ENCODE measurements around the gene CIBAR2. TPM values are rescaled to one million over a fixed set of nuclear protein-coding genes. Genes with fewer than 3 reads are reported as not detected.

CIBAR2 gene
- total RNA-seq, 6 experiments from 2014 or later, result not detected

GRCh38 chr16:85138825-85139627, 26.8 kb upstream of the CIBAR2 start:
- 0 out of 2 replicates have a peak overlapping the region, but pooled peaks have one; percentile 56 for H3K27ac Mint-ChIP-seq
- no peak for DNase-seq
- peaks cover 5% of the 10 kb centered on the region for H3K27me3 Mint-ChIP-seq (ENCODE audit: insufficient read depth)
- peaks cover 56% of the 10 kb centered on the region for H3K4me1 Mint-ChIP-seq (ENCODE audit: low read depth)
- no peaks in the 10 kb centered on the region for H3K36me3 Mint-ChIP-seq (ENCODE audit: low read depth)
- TF ChIP-seq CTCF (IDR thresholded peaks at IDR 0.05), result no peak
- no peaks in the 10 kb centered on the region for H3K9me3 Mint-ChIP-seq
- no peak overlapping the region for H3K4me3 Mint-ChIP-seq

GRCh38 chr16:85138073-85138824, 26.0 kb upstream of the CIBAR2 start:
- Mint-ChIP-seq H3K27ac (peak overlapping the region; percentile 64), H3K4me3 (peak overlapping the region; percentile 71)

GRCh38 chr16:85137323-85138072, 25.2 kb upstream of the CIBAR2 start:
- no peaks in the 10 kb centered on the region for H3K36me3 Mint-ChIP-seq (ENCODE audit: low read depth)
- H3K27me3 Mint-ChIP-seq (ENCODE audit: insufficient read depth), result peaks cover 5% of the 10 kb centered on the region
- peak overlapping the region; percentile 71 for H3K4me3 Mint-ChIP-seq
- H3K4me1 Mint-ChIP-seq (ENCODE audit: low read depth), result peaks cover 54% of the 10 kb centered on the region
- no peaks in the 10 kb centered on the region for H3K9me3 Mint-ChIP-seq
- peak; percentile 82 for DNase-seq
- no peak for TF ChIP-seq CTCF (IDR thresholded peaks at IDR 0.05)
- peak overlapping the region; percentile 64 for H3K27ac Mint-ChIP-seq

More at GRCh38 chr16:85138073-85138824, 26.0 kb upstream of the CIBAR2 start:
- Mint-ChIP-seq H3K4me1 (ENCODE audit: low read depth) (peaks cover 52% of the 10 kb centered on the region), H3K36me3 (ENCODE audit: low read depth) (no peaks in the 10 kb centered on the region), H3K9me3 (no peaks in the 10 kb centered on the region), H3K27me3 (ENCODE audit: insufficient read depth) (peaks cover 5% of the 10 kb centered on the region)
- TF ChIP-seq CTCF (IDR thresholded peaks at IDR 0.05), result no peak
- no peak for DNase-seq

- DNase-seq, result no peak
- peaks cover 57% of the 10 kb centered on the region for H3K4me1 Mint-ChIP-seq (ENCODE audit: low read depth)
- peak overlapping the region; percentile 34 for H3K4me3 Mint-ChIP-seq
- no peaks in the 10 kb centered on the region for H3K9me3 Mint-ChIP-seq
- H3K27ac Mint-ChIP-seq, result no peak overlapping the region; the same call in 1 of the 2 replicates
- H3K36me3 Mint-ChIP-seq (ENCODE audit: low read depth), result no peaks in the 10 kb centered on the region
- TF ChIP-seq CTCF (IDR thresholded peaks at IDR 0.05), result no peak
- peaks cover 4% of the 10 kb centered on the region for H3K27me3 Mint-ChIP-seq (ENCODE audit: insufficient read depth)
Observed at GRCh38 chr16:85136702-85137322, 24.5 kb upstream of the CIBAR2 start.

- Mint-ChIP-seq H3K4me3 (no peak overlapping the region), H3K27ac (no peak overlapping the region; the same call in 1 of the 2 replicates), H3K9me3 (no peaks in the 10 kb centered on the region), H3K4me1 (ENCODE audit: low read depth) (peaks cover 57% of the 10 kb centered on the region), H3K27me3 (ENCODE audit: insufficient read depth) (peaks cover 3% of the 10 kb centered on the region), H3K36me3 (ENCODE audit: low read depth) (no peaks in the 10 kb centered on the region)
- TF ChIP-seq CTCF (IDR thresholded peaks at IDR 0.05), result no peak
- DNase-seq, result no peak
Observed at GRCh38 chr16:85136213-85136701, 24.0 kb upstream of the CIBAR2 start.

Data from HFFc6 (cell line).